Measurements from ENCODE around the gene HAPSTR1.

HAPSTR1 gene

DNA sequence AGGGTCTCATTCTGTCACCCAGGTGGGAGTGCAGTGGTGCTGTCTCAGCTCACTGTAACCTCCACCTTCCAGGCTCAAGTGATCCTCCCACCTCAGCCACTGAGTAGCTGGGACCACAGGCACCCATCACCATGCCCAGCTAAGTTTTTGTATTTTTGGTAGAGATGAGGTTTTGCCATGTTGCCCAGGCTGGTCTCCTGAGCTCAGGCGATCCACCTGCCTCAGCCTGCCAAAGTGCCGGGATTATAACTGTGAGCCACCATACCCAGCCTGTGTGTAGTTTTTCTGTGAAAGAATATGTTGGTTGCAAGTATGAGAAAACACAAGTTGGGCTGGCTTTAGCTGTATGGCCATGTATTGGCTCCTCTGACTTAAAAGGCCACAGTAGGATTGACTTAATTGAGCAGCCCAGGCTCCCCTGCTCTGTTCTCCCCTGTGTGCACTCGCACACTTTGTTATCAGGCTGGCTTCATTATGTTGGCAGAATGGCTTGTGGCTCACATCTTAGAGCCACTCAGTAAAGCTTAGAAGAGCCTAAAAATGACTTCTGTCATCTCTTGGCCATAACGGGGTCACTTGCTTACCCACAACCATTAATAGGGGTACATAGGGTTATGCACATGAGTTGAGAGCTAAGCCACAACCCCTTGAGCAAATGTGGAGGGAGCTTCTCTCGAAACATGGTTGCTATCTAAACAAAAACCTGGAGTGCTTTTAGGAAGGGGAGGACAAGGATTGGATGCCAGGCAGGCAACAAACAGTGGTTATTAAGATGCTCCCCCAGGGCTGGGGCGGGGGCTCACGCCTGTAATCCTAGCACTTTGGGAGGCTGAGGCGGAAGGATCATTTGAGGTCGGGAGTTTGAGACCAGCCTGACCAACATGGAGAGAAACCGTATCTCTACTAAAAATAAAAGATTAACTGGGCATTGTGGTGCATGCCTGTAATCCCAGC lies 6.1 kb downstream of the HAPSTR1 start:
- no peak for DNase-seq

DNA sequence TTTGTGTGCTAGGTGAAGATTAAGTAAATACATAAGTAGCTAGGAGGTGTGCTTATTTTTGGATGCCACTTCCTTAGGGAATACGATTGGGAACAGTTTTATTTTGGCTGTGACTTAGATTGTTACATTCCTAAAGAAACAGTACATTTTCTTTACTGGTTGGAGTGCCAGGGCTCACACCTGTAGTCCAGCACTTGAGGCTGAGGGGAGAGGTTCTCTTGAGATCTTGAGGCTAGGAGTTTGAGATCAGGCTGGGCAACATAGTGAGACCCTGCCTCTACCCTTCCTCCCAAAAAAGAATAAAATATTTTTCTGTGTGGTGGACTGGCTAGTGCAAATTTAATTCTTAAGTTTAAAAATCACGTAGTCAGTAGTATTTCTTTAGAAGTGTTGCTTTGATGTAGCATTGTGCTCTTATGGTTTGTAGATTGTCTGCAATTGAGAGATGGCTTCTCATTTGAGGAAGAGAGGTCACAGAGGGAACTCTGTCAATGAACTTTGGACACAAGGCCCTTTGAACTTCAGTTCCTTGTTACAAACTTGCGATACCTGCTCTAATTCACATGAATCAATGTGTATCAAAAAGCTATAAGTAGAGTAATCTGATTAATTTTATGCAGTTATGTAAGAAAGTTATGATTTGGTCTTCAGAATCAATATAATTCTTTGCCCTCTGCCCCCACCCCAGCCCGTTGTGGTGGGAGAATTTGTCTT lies 7.1 kb downstream of the HAPSTR1 start:
- peak; percentile 38 for DNase-seq

DNA sequence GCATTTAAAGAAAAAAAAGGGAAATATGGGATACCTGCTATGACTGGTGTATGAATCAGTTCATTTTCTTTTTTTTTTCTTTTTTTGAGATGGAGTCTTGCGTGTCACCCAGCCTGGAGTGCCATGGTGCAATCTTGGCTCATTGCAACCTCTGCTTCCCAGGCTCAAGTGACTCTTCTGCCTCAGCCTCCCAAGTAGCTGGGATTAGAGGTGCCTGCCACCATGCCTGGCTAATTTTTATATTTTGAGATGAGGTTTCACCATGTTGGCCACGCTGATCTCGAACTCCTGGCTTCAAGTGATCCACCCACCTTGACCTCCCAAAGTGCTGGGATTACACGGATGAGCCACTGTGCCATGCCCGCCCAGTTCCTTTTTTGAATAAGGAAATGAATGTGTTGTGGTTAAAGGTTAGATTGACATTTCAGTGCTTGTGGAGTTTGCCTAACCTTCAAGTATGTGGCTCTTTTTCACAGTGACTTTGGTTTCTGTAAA lies 7.7 kb downstream of the HAPSTR1 start:
- peak; percentile 85 for DNase-seq

DNA sequence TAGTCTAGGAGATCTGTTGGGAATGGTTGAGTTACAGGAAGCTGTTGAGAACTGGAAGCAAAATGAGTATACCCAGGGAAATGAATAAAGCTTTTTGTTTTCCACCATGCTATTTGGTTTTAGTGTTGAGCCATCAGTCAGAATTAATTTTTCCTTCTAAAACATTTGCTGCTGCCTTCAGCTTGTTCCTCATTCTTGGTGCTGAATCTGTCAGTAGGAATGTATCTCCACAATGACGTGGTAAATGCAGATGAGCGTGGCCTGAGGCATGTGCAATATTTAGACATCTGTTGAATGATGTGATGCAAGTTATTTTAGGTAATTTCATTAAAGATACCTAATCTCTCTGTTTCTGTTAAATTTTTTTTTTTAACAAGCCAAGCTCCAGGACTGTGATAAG lies 10.9 kb downstream of the HAPSTR1 start:
- peak; percentile 79 for DNase-seq

DNA sequence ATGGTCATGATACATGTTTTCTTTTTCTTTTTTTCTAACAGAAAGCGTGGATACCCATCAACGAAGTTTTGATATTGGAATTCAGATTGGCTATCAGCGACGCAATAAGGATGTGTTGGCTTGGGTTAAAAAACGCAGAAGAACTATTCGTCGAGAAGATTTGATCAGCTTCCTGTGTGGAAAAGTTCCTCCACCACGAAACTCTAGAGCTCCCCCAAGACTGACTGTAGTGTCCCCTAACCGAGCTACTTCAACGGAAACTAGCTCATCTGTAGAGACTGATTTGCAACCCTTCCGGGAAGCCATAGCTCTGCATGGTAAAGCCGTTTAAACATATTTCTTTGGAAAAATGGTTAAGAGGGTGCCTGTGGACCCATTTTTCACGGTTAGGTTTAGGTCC lies 11.5 kb downstream of the HAPSTR1 start:
- no peak for DNase-seq

DNA sequence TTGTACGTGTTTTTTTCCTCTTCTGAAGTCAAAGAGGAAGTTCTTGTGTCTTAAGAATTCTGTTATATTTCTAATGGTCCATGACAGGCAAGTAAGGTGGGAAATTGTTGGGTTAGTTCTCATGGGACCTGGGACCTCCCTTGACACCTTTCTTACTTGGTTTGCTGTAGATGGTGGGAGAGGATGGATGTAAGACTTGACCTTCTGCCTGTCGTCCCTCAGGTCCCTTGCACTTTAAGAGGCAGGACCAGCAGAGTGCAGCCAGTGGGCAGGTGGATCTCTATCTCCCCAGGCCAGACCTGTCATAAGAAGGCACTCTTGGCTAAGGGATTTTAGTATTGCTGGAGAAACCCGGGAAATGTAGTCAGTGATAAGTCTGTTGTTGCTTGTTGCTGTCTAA lies 12.1 kb downstream of the HAPSTR1 start:
- no peak for DNase-seq

DNA sequence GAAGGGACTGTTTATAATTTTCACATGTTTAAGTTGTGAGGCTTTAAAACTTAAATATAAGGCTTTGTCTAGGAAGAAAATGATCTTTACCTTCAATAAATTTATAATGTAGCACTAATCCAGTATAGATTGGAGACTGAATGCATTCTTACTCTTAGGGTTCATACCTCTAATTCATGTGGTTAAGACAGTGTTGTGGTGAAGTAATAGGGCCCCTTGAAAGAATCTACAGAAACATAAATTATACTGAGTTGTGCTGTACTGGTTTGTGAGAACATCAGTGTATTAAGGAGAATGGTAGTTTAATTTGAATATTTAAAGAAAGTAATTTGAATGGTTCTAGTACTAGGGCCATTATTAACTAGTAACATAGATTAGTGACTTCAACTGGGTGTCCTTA lies 13.7 kb downstream of the HAPSTR1 start:
- DNase-seq = no peak

DNA sequence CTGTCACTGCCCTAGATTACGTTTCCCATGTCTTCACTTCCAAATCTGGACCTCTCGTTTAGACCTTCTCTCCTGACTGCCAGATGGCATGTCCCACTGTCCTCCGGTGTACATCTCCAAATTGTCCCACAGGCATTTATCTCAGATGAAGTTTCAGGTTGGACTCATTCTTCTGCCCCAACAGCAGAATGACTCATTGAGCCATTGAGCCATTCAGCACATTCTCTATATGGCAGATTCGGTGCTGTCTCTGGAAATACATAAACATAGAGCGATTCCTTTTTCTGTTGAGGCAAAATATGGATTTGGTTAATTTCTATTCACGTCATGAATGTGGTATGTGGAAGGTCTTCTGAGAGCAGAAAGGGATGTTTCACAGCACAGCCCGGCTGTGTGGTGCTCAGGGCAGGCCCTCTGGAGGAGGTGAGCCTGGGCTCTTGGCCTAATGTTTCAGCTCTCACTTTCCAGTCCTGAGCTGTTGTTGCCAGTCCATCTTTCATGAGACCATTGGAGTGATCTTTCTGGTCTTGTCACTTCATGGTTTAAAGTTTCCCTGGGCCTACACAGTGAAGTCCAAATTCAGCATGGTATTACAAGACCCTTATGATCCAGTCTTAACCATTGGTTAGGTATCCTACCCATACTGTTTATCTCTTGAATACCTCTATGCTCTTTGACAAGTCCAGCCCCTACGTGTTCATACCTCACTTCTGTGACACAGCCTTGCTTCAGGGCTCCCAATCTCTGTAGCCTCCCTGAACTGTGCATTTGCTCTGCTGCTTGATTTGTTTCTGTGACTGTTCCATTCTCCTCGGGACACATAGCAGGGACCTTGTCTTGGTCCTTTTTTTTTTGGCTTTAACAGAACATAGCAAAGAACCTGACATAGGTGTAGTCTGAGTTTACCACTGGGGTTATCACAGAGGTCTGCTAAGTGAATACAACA lies 15.9 kb downstream of the HAPSTR1 start:
- no peak for DNase-seq

DNA sequence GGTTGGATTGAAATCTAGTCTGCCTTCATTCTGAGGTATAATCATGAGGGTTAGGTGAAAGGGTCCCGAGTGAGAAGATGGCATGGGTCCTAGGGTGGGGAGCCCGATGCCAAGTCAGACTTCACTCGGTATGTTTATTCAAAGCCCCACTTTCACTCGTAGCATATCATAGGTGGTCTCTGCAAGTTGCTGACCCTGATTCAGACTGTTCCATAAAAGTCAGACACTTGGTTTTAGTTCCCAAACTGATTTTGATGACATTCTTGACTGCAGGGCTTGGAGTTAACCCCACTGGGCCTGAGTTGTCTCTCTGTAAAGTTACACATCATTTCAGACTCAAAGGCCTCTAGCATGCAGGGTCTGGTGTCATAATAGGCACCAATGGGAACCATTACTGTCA lies 17.8 kb downstream of the HAPSTR1 start:
- DNase-seq = no peak

DNA sequence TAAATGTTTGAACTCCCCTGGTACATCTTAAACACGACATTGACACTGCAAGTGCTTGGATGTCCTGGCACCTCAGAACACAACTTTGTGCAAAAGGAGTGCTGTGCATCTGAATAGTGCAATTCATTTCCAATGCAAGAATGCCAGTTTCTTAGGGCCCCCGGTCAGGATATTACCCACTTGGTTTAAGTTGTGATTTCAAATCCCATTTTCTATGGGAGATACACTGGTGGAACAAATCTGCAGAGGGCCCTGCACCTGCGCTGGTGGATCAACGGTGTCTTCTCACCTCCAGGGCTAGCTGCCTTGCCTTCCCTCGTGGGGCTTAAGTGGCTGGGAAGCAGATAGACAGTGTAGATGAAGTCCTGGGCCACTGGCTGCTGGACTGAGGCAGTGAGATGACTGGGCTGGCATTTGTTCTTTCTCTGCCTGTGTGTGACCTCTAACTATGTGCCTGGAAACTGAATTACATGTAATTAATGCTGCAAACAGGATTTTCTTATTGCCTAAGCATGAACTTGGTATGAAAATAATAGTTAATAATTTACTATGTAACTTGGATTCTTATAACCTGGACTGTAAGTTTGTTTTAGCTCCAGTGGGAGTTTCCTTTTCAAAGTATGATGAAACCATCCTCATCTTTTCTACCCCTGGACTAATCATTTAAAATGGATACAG lies 20.9 kb downstream of the HAPSTR1 start:
- DNase-seq = no peak

DNA sequence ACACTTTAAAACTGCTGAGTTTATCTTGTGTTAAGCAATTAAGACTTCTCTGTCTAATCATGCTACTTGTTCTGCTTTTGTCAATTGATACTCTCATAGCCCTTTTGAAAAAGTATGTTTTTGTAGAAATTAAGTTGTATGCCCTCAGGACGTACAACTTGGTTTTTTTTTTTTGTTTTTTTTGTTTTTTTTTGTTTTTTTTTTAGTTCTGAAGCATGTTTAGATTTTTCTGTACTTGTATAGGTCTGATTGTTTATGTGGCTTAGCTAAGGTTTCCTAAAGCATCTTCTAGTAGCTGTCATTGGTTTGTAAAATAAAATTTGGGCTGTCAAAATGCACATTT lies 21.4 kb downstream of the HAPSTR1 start:
- peak; percentile 18 for DNase-seq

DNA sequence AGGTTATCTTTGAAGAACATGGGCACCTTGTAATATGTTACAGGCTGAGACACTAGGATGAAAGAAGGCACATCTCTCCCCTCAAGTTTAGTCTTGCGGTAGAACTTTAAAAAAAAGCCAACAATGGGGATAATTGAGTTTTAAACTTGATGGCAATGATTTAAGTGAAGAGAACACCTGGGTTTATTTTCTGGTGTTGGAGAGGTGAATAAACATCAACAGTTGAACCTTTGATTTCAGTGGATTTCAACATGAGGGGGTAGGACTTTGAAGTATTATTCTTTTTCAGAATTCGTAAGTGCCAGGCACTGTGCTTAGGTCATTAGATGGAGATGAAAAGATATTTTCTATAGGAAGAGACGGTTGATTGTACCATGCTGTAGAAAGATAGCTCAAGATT lies 22.3 kb downstream of the HAPSTR1 start:
- no peak for DNase-seq

DNA sequence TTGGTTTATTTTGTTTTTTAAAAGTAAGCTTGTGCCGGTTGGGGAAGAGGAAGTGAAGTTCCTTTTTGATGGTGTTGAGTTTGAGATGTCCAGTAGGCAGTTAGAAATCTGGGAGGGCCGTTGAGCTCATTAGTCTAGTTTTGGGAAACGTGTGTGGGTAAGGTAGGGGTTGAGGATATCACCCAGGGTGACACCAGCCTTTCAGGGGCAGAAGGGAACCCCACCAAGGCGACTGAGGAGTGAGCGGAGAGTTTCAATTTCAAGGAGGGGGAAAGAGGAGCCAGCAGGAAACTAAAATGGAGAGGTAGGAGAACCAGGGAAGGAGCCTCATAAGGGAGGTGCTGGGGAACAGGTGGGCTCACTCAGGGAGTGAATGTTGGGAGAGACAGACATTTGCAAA lies 22.7 kb downstream of the HAPSTR1 start:
- DNase-seq = peak; percentile 19

DNA sequence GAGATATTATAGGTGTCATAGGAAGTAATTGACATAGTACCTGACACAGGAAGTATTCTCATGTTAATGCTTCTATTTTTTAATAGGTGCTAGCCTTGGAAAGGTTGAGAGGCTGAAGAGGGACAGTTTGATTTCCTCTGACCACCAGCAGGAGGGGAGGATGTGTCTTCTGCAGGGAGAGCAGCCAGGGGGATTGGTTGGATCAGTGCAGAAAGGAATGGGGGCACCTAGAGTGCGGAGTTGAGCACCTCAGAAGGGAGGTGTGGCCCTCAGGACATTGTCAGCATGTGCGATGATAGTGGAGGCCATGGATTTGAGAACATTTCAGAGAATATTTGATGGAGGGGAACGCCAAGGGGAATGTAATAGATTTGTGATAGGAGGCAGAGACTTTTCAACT lies 23.4 kb downstream of the HAPSTR1 start:
- no peak for DNase-seq

DNA sequence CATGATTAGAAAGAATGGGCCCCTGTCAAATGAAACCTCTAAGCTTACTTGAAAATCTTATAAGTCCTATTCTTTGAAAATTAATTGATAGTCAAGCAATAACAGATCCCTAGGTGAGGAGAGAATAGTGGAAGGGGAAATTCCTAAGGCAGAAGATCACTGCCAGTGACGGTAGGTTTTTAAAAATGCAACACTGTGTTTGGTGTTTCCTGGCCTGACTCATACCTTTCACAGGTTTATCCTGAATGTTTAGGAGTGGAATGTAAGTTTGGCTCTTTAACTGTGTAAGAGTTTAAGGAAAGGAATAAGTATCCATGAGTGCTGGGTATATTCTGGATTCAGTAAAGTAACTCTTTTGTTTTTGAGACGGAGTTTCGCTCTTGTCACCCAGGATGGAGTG lies 23.8 kb downstream of the HAPSTR1 start:
- DNase-seq = no peak

DNA sequence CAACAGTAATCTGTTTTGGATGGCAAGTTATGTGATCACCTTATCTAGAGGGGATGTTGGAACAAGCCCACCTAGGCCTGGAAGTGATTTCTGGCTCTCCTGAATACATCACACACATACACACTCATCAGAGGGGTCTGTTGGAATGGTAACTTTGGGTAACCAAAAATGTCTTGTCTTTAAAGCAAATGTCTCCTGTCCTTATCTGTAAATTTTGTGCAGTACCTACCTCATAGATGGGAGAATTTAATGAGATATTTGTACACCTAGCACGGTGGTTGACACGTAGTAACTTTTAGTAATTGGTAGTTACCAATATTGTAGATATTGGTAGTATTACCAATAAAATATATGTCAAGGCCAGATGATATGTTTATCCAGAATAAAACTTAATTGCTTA lies 24.7 kb downstream of the HAPSTR1 start:
- DNase-seq = no peak

DNA sequence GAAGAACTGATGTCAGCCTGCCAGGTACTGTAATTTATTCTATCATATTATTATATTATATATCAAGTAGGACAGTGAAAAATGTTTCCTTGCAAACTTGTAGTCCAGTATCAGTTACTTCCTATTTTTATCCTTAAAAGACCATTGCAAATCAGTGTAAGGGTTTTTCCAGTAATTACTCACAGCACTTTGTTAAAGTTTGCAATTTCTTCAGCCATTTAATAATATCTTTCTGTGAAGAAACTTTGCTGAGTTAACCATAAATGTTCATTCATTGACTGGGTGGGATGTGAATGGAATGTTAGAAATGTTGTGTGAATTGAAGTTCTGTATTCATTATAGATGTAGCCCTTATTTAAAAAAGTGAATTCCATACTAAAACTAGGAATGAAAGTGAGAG lies 26.7 kb downstream of the HAPSTR1 start:
- peak; percentile 77 for DNase-seq

DNA sequence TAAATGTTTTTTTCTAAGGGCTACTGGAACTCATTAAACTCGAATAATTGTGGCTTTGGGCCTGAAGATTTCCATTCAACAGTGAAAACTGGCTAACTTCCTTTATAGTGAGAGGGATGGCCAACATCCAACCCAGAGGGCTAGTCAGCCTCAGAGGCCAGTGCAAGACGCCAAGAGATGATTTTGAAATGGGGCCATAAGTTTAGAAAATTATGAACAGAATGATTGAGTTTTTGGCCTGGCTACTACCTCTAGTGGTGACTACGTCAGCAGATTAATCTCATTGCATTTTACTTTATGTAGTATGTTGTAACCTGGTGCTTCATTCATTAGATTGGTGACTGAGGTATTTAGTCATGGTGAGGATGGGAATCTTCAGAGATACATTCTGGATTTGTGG lies 28.4 kb downstream of the HAPSTR1 start:
- peak; percentile 16 for DNase-seq

DNA sequence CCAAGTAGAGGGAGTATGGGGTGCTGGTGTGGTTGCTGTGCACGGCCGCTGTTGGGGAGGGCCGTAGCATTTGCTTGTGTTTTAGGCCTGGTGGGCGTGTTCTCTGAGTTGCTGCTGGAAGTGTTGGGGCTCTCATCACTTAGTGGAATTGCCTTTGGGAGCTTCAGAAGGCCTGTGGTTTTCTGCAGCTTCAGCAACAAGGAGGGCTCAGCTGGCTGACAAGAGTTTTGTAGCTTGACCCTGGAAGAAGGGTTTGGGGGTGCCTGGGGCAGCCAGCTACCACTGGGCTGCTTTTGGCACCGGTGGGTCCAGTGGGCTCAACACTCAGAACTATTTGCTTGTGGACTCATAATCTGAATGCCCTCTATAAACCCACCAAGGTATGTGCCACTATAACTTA lies 30.9 kb downstream of the HAPSTR1 start:
- DNase-seq = no peak

DNA sequence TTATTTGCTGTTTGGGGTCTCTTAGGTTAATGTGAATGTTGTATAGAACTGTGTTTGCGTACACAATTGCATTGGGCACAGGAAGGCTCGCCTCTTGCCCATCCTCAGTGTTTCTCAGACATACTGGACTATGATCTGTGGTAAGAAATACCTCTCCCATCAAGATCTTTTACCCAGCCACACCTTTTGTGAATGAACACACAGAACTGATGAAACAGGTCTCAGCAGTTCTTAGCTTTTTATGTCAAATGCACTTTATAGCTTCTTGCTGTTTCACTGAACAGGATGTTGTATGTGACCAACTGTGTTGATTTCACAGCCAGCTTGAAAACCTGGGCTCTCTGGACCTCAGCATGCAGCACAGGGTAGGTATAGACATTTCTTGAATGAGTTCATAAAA lies 31.5 kb downstream of the HAPSTR1 start:
- no peak for DNase-seq

DNA sequence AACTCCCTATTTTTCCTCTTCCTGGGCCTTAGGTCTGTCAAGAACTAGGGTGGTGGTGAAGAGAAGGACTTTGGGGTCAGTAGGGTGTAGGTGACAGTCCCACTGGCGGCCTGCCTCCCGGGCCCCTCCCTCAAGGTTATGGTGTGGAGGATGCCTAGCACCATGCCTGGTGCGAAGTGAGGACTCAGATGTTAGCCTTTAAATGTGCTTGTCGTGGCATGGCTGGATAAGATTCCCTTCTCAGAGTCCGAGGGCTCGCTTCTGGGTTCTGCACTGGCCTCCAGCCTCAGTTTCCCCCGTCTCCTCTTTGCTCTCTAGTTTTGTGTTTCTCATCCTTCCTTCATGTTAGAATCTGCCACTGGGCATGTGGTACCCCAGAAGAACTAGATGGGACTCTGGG lies 32.0 kb downstream of the HAPSTR1 start:
- no peak for DNase-seq

DNA sequence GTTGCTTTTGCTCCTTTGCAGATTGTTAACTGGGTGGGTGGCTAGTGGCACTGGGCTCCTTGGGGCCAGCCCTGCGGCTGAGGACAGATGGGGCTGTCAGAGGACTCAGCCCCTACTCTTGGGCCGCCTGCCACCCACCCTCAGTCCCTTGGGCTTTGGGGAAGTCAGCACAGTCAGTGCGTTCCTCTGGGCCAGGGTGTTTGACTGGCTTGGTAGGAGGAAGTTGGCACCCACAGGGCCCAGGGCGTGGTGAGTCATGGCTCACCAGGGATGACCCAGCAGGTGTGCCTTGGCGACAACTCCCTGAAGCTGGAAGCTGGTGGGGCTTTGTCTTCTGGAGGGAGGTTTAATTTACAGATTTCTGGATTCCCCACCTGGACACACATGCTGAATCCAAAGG lies 32.4 kb downstream of the HAPSTR1 start:
- DNase-seq = peak; percentile 86

DNA sequence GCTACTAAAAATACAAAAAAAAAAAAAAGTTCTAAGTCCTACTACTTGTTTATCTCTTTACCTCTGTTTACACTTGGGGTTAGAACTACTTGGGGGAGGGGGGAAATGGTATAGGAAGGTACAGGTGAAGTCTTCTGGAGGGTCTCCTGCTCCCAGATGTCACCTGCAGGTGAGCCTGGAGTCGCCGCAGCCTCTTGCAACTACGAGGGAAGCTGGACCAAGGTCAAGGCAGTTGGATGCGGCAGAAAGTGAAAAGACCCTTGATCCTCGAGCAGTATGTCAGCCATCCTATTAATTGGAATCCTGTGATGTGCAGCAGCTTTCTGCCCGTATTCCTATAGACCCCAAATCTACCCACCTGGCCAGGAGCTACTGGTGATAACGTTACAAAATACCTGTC lies 33.0 kb downstream of the HAPSTR1 start:
- DNase-seq = no peak

All from inflammatory macrophage treated with lipopolysaccharide for 4 hours (primary cell).